Activated effector memory CD4-positive, alpha-beta T cell treated with Interleukin-2 at 50 U/mL for 16 hours (primary cell): ENCODE data around the gene CAVIN2.
"Not testable (repeated sequence)": the region's sequence is repeated elsewhere in the genome, so short reads cannot be mapped to it uniquely, and the experiment has no call there.

Source experiments
- DNase-seq: peaks from one replicate; pipeline ENCODE4 v3.0.0-alpha.2; 2020

CAVIN2 gene

GRCh38 chr2:191797942-191798876 is 48.7 kb downstream of the CAVIN2 start:
- no peak for DNase-seq

GRCh38 chr2:191797500-191797899 is 49.4 kb downstream of the CAVIN2 start:
- DNase-seq, result no peak

- DNase-seq, result no peak
These were observed 51.2 kb downstream of the CAVIN2 start for GRCh38 chr2:191795715-191796114.

GRCh38 chr2:191791953-191792560 is 54.8 kb downstream of the CAVIN2 start:
- no peak for DNase-seq

GRCh38 chr2:191790737-191791136 is 56.2 kb downstream of the CAVIN2 start:
- no peak for DNase-seq

GRCh38 chr2:191789796-191790195 is 57.1 kb downstream of the CAVIN2 start:
- DNase-seq, result no peak

GRCh38 chr2:191786694-191787093 is 60.2 kb downstream of the CAVIN2 start:
- no peak for DNase-seq

- not testable (repeated sequence) for DNase-seq
These were observed 61.2 kb downstream of the CAVIN2 start for GRCh38 chr2:191785651-191786050.
